Osteoblast (primary cell): ENCODE results near the gene CPT1C. TPM values are rescaled to one million over a fixed set of nuclear protein-coding genes. Genes with fewer than 3 reads are reported as not detected.
A peak's percentile ranks its signal among the peaks of the same experiment; 100 is the strongest.

Source experiments
- DNase-seq: peaks from one replicate; pipeline ENCODE4 v3.0.0; 2011; ENCODE audit warnings: low spot score, mixed read lengths; ENCODE audit not compliant: insufficient read length; ENCODE audit errors: missing footprints
- H2AFZ ChIP-seq: 2 replicates; pipeline ENCODE4 v1.6.0; 2011; ENCODE audit warnings: mild to moderate bottlenecking, low read length
- H3K27ac ChIP-seq: 2 replicates; pipeline ENCODE4 v1.5.1; 2011; ENCODE audit warnings: mild to moderate bottlenecking, low read depth, low read length, moderate library complexity
- H3K27me3 ChIP-seq: 2 replicates; pipeline ENCODE4 v1.6.0; 2012; ENCODE audit warnings: mild to moderate bottlenecking, control low read depth, inconsistent platforms, low read length, moderate library complexity; ENCODE audit not compliant: insufficient read depth
- H3K36me3 ChIP-seq: 2 replicates; pipeline ENCODE4 v1.5.1; 2011; ENCODE audit warnings: mild to moderate bottlenecking, low read length, control low read depth, moderate library complexity; ENCODE audit not compliant: insufficient read depth
- H3K4me1 ChIP-seq: 2 replicates; pipeline ENCODE4 v1.5.1; 2011; ENCODE audit warnings: mild to moderate bottlenecking, low read length, control low read depth, moderate library complexity; ENCODE audit not compliant: insufficient read depth
- H3K4me2 ChIP-seq: 2 replicates; pipeline ENCODE4 v1.6.0; 2011; ENCODE audit warnings: mild to moderate bottlenecking, low read length; ENCODE audit not compliant: insufficient read depth
- H3K4me3 ChIP-seq: fragments of 200-600 bp; sonication (generic); 3 replicates; pipeline ENCODE4 v1.5.1; 2012; ENCODE audit warnings: mild to moderate bottlenecking, low read length, inconsistent platforms; ENCODE audit not compliant: insufficient read depth
- H3K79me2 ChIP-seq: 2 replicates; pipeline ENCODE4 v1.6.0; 2012; ENCODE audit warnings: mild to moderate bottlenecking, low read length, control low read depth, inconsistent platforms; ENCODE audit not compliant: insufficient read depth
- H3K9me3 ChIP-seq: 2 replicates; pipeline ENCODE4 v1.5.1; 2011; ENCODE audit warnings: low read depth, low read length, control low read depth
- H4K20me1 ChIP-seq: 2 replicates; pipeline ENCODE4 v1.6.0; 2012; ENCODE audit warnings: mild to moderate bottlenecking, low read length, control low read depth; ENCODE audit not compliant: insufficient read depth
- total RNA-seq: library from RNA; depleted of rRNA; stranded (reverse); fragments of >200 nt; gene quantifications from 2 replicates; pipeline ENCODE4 v1.2.3, GENCODE V29; 2012
- TF ChIP-seq, protein P1 (sequence below): IDR thresholded peaks from 2 replicates; pipeline ENCODE4 v1.5.1; 2011; ENCODE audit warnings: mild to moderate bottlenecking, low read depth, low read length, moderate library complexity; ENCODE audit errors: extremely low read depth

Gene CPT1C
- total RNA-seq, 1 donor = 17.0 TPM

DNA sequence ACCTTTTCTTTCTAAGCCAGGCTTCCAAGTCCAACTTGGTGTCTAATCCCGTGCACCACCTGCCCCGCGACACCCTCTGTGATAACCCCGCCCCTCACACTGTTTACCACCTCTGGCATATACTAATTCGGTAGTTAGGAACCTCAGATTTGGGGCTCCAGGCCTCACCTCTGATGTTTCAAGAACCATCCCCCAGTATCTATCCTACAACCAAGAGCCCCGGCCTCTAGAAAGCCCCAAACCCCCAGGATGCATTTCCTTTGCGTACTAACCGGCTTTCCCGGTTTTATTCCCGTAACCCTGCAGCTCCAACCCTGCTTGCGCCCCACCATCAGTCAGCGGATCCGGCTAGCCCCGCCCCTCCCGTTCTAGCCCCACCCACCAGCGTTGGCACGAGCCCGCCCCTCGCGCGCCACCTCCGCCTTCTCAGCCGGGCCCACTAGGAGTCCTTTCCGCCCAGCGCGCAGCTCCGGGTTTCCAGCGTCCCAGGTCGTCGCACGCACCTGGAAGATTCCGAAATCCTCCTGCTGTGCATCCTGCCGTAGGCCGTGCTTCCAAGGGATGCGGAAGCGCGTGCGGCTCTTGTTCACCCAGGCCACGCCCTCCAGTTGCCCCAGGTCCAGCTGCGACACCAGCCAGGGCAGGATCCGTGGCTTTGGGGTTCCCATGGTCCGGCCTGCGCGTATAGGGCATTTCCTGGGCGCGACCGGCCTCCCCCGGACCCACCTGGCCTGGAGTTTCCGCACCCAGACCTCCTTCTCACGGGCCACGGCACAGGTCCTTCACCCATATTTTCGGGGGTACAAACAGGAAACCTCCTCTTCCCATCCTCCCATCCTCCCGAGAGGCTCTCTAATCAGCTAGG is 26.5 kb upstream of the CPT1C start:
- H3K36me3 ChIP-seq = peaks cover 28% of the 10 kb centered on the region
- H3K79me2 ChIP-seq = peaks cover 35% of the 10 kb centered on the region
- no peaks in the 10 kb centered on the region for H3K9me3 ChIP-seq
- TF ChIP-seq, protein P1, sequence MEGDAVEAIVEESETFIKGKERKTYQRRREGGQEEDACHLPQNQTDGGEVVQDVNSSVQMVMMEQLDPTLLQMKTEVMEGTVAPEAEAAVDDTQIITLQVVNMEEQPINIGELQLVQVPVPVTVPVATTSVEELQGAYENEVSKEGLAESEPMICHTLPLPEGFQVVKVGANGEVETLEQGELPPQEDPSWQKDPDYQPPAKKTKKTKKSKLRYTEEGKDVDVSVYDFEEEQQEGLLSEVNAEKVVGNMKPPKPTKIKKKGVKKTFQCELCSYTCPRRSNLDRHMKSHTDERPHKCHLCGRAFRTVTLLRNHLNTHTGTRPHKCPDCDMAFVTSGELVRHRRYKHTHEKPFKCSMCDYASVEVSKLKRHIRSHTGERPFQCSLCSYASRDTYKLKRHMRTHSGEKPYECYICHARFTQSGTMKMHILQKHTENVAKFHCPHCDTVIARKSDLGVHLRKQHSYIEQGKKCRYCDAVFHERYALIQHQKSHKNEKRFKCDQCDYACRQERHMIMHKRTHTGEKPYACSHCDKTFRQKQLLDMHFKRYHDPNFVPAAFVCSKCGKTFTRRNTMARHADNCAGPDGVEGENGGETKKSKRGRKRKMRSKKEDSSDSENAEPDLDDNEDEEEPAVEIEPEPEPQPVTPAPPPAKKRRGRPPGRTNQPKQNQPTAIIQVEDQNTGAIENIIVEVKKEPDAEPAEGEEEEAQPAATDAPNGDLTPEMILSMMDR = no peak
- peaks cover 4% of the 10 kb centered on the region for H4K20me1 ChIP-seq
- H3K4me1 ChIP-seq = peaks cover 14% of the 10 kb centered on the region
- H2AFZ ChIP-seq = peak overlapping the region; percentile 87
- peak overlapping the region; percentile 90 for H3K4me2 ChIP-seq
- peak overlapping the region; percentile 88 for H3K4me3 ChIP-seq
- H3K27ac ChIP-seq = peak overlapping the region; percentile 56
- peak; percentile 99 for DNase-seq
- no peaks in the 10 kb centered on the region for H3K27me3 ChIP-seq

DNA sequence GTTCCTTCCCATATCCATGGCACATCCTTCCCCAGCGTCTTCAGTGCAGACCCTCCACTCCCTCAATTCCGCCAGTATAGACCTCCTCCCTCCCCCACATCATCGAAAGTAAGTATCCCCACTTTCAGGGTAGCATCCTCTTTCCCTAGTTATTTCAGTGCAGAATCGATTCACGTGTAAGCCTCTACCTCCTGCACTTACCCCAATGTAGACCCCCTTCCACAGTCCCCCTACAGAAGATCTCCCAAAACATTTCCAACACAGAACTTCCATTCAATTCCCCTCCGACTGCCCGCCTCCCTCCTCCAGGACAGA is 25.9 kb upstream of the CPT1C start:
- peaks cover 14% of the 10 kb centered on the region for H3K4me1 ChIP-seq
- H3K4me2 ChIP-seq = peak overlapping the region; percentile 90
- peaks cover 27% of the 10 kb centered on the region for H3K36me3 ChIP-seq
- peak overlapping the region; percentile 45 for H3K27ac ChIP-seq
- peak overlapping the region; percentile 87 for H2AFZ ChIP-seq
- TF ChIP-seq, protein P1 = no peak
- H3K79me2 ChIP-seq = peaks cover 35% of the 10 kb centered on the region
- no peak for DNase-seq
- H3K9me3 ChIP-seq = no peaks in the 10 kb centered on the region
- peaks cover 4% of the 10 kb centered on the region for H4K20me1 ChIP-seq
- peak overlapping the region; percentile 88 for H3K4me3 ChIP-seq
- no peaks in the 10 kb centered on the region for H3K27me3 ChIP-seq

DNA sequence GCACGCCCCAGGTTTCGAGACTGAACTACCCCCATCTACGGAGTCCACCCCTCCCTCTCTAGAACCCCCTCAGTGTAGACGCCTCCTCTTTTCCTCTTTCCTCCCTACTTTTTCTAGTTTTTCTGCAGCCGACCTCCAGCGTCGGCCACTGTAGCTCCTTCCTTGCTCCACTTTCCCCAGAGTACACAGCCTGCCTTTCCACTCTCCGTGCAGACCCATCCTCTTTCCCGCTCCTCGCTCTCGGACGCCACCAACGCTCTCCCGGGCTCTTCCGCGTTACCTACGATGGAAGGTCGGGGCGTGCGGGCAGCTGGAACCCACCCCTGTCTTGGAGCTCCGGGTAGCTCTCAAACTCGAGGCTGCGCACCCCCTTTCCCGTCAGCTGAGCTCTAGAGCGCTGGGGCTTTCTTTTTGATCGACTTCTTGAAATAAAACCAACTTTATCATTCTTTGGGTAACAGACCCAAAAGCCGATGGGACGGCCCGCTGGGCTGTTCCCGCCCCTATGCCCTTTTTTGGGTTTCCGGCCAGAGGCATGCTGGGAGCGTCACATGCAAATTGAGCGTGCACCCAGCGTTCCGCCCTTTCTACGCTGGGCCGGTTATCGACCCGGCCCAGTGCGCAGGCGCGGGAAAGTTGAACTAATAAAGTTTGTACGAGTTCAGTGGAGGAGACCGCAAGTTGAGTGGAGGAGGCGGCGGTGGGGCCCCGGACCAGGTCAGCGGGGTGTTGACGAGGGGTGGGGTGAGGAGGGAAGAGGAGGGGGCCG is 25.4 kb upstream of the CPT1C start, which contains the start of the genes BCL2L12 and IRF3:
Gene BCL2L12 (plus strand): TSS at position 583 of the 769 bp plus-strand sequence. CDS start 760 bp downstream, outside the sequence.
Gene IRF3 (minus strand): TSS at position 507 of the 769 bp plus-strand sequence. CDS start 1,019 bp downstream, outside the sequence.
- Histone ChIP-seq H2AFZ (peak within 1 kb of the TSS; percentile 87), H3K79me2 (peaks cover 35% of the 10 kb centered on the region), H3K27ac (peak within 1 kb of the TSS; percentile 45), H3K27me3 (no peaks in the 10 kb centered on the region), H3K36me3 (peaks cover 25% of the 10 kb centered on the region), H4K20me1 (peaks cover 4% of the 10 kb centered on the region), H3K4me1 (peaks cover 14% of the 10 kb centered on the region), H3K4me2 (peak within 1 kb of the TSS; percentile 90), H3K4me3 (peak within 1 kb of the TSS; percentile 88), H3K9me3 (no peaks in the 10 kb centered on the region)
- DNase-seq = peak; percentile 100
- TF ChIP-seq, protein P1 = no peak

DNA sequence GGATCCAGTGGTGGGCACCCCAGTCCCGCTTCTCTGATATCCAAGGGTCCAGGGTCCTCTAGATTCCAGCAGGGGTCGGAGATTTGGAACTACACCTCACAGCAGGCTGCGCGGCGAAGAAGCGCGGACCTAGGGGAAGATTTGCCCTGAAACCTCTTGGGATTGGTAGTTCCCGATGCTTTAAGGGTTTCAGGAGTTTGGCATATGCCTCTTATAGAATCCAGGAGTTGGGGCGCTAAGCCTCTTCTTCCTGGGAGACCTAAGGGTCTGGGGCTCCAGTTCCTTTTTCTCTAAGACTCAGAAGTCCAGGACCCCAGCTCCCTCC is 24.8 kb upstream of the CPT1C start:
- TF ChIP-seq, protein P1 = no peak
- Histone ChIP-seq H3K4me3 (peak overlapping the region; percentile 88), H3K4me1 (peaks cover 14% of the 10 kb centered on the region), H3K9me3 (no peaks in the 10 kb centered on the region), H2AFZ (peak overlapping the region; percentile 85), H3K36me3 (peaks cover 23% of the 10 kb centered on the region), H3K27me3 (no peaks in the 10 kb centered on the region), H3K27ac (peak overlapping the region; percentile 45), H3K79me2 (peaks cover 35% of the 10 kb centered on the region), H4K20me1 (peaks cover 4% of the 10 kb centered on the region), H3K4me2 (peak overlapping the region; percentile 90)
- DNase-seq = peak; percentile 95
